ENCODE data around the gene CLP1. TPM values are rescaled to one million over a fixed set of nuclear protein-coding genes. Genes with fewer than 3 reads are reported as not detected.
"Not testable (repeated sequence)": the region's sequence is repeated elsewhere in the genome, so short reads cannot be mapped to it uniquely, and the experiment has no call there.

Gene CLP1
- total RNA-seq, 1 donor, result 19.0 TPM

- H3K4me3 ChIP-seq (ENCODE audit: low read depth, low read length), result no peak overlapping the region
- no peak for DNase-seq (ENCODE audit: low read depth)
Observed at GRCh38 chr11:57698843-57699365, 41.3 kb downstream of the CLP1 start.

GRCh38 chr11:57699813-57700212, 42.3 kb downstream of the CLP1 start:
- no peak for DNase-seq (ENCODE audit: low read depth)
- TF ChIP-seq CTCF (IDR thresholded peaks at IDR 0.05; ENCODE audit: insufficient read depth, low read depth, low read length), result no peak
- H3K4me3 ChIP-seq (ENCODE audit: low read depth, low read length), result no peak overlapping the region

More at GRCh38 chr11:57698843-57699365, 41.3 kb downstream of the CLP1 start:
- no peak for TF ChIP-seq CTCF (IDR thresholded peaks at IDR 0.05; ENCODE audit: insufficient read depth, low read depth, low read length)

- H3K4me3 ChIP-seq (ENCODE audit: low read depth, low read length), result no peak overlapping the region
- DNase-seq (ENCODE audit: low read depth), result no peak
- TF ChIP-seq CTCF (IDR thresholded peaks at IDR 0.05; ENCODE audit: insufficient read depth, low read depth, low read length), result no peak
Observed at GRCh38 chr11:57700425-57700824, 42.9 kb downstream of the CLP1 start.

GRCh38 chr11:57703341-57703740, 45.8 kb downstream of the CLP1 start:
- TF ChIP-seq CTCF (IDR thresholded peaks at IDR 0.05; ENCODE audit: insufficient read depth, low read depth, low read length), result no peak
- DNase-seq (ENCODE audit: low read depth), result no peak
- no peak overlapping the region for H3K4me3 ChIP-seq (ENCODE audit: low read depth, low read length)

- no peak for DNase-seq (ENCODE audit: low read depth)
- TF ChIP-seq CTCF (IDR thresholded peaks at IDR 0.05; ENCODE audit: insufficient read depth, low read depth, low read length), result no peak
- no peak overlapping the region for H3K4me3 ChIP-seq (ENCODE audit: low read depth, low read length)
Observed at GRCh38 chr11:57704932-57705331, 47.4 kb downstream of the CLP1 start.

- DNase-seq (ENCODE audit: low read depth); H3K4me3 ChIP-seq (ENCODE audit: low read depth, low read length): not testable (repeated sequence)
Observed at GRCh38 chr11:57705432-57705831, 47.9 kb downstream of the CLP1 start.

- TF ChIP-seq CTCF (IDR thresholded peaks at IDR 0.05; ENCODE audit: insufficient read depth, low read depth, low read length), result no peak
- DNase-seq (ENCODE audit: low read depth), result no peak
- no peak overlapping the region for H3K4me3 ChIP-seq (ENCODE audit: low read depth, low read length)
Observed at GRCh38 chr11:57709802-57710367, 52.3 kb downstream of the CLP1 start.

Small RNAs within 50 kb of the gene (small RNA-seq; reads per million reads assigned to genes)
- 3,004 reads per million, percentile 99 among the genes with 10 or more reads in this experiment for gene MIR130A

Other genes starting within 250 kb of the CLP1 start
- 16.4 and 26.3 TPM in 2 replicates for gene SLC43A3, start 230.6 kb upstream of the CLP1 start, total RNA-seq
- gene RTN4RL2, start 197.2 kb upstream of the CLP1 start, total RNA-seq, result not detected in 2 replicates
- 6.0 and 9.3 TPM in 2 replicates for gene SLC43A1, start 142.1 kb upstream of the CLP1 start, total RNA-seq
- 27.7 and 39.3 TPM in 2 replicates for gene TIMM10, start 127.0 kb upstream of the CLP1 start, total RNA-seq
- gene SMTNL1, start 120.2 kb upstream of the CLP1 start, total RNA-seq, result not detected in 2 replicates
- gene UBE2L6, start 90.1 kb upstream of the CLP1 start, total RNA-seq, result 60.9 and 73.0 TPM in 2 replicates
- gene SERPING1, start 60.1 kb upstream of the CLP1 start, total RNA-seq, result 10.8 and 21.9 TPM in 2 replicates
- 0.43 and 0.64 TPM in 2 replicates for gene YPEL4, start 7.8 kb upstream of the CLP1 start, total RNA-seq
- 39.0 and 59.6 TPM in 2 replicates for gene ZDHHC5, start 10.4 kb downstream of the CLP1 start, total RNA-seq
- gene MED19, start 54.5 kb downstream of the CLP1 start, total RNA-seq, result 11.2 and 14.2 TPM in 2 replicates
- gene TMX2, start 54.8 kb downstream of the CLP1 start, total RNA-seq, result 62.8 and 79.9 TPM in 2 replicates
- 66.9 and 68.9 TPM in 2 replicates for gene SELENOH, start 83.7 kb downstream of the CLP1 start, total RNA-seq
- gene BTBD18, start 94.1 kb downstream of the CLP1 start, total RNA-seq, result not detected in 2 replicates
- gene CTNND1, start 104.0 kb downstream of the CLP1 start, total RNA-seq, result 153 and 199 TPM in 2 replicates

Data from fibroblast of villous mesenchyme (primary cell).